Activated naive CD4-positive, alpha-beta T cell (primary cell): Measurements from ENCODE around the gene TBL1XR1.
"Not testable (repeated sequence)": the region's sequence is repeated elsewhere in the genome, so short reads cannot be mapped to it uniquely, and the experiment has no call there.

Source experiments
- DNase-seq, 4 experiments: peaks; one replicate each; lab custom pipeline; 2025; lab: John Stamatoyannopoulos, UW

TBL1XR1 gene

GRCh38 chr3:177208223-177208622 is 10.9 kb upstream of the TBL1XR1 start:
- no peak for DNase-seq

- DNase-seq: no peak
Measured at GRCh38 chr3:177206936-177207335, 9.7 kb upstream of the TBL1XR1 start.

- DNase-seq: no peak
Measured at GRCh38 chr3:177203689-177204395, 6.6 kb upstream of the TBL1XR1 start.

- DNase-seq: not testable (repeated sequence)
Measured at GRCh38 chr3:177203016-177203415, 5.7 kb upstream of the TBL1XR1 start.

GRCh38 chr3:177201700-177202397 is 4.6 kb upstream of the TBL1XR1 start:
- DNase-seq: no peak

- no peak for DNase-seq
Measured at GRCh38 chr3:177199206-177199760, 2.0 kb upstream of the TBL1XR1 start.

- DNase-seq: peak in 1 of 4 experiments; percentile 59
Measured at GRCh38 chr3:177197727-177198460, 612 bp upstream of the TBL1XR1 start.

GRCh38 chr3:177196456-177197040 is 734 bp downstream of the TBL1XR1 start:
- peak in 2 of 4 experiments; percentile 43 to 48 for DNase-seq

- no peak for DNase-seq
Measured at GRCh38 chr3:177196008-177196455, 1.2 kb downstream of the TBL1XR1 start.

GRCh38 chr3:177195242-177195991 is 1.9 kb downstream of the TBL1XR1 start:
- no peak for DNase-seq

- no peak for DNase-seq
Measured at GRCh38 chr3:177194299-177194698, 3.0 kb downstream of the TBL1XR1 start.

GRCh38 chr3:177193688-177194268 is 3.5 kb downstream of the TBL1XR1 start:
- no peak for DNase-seq

GRCh38 chr3:177193275-177193674 is 4.0 kb downstream of the TBL1XR1 start:
- DNase-seq: not testable (repeated sequence)

GRCh38 chr3:177190756-177191681 is 6.3 kb downstream of the TBL1XR1 start:
- no peak for DNase-seq

GRCh38 chr3:177190184-177190583 is 7.1 kb downstream of the TBL1XR1 start:
- DNase-seq: not testable (repeated sequence)

- DNase-seq: not testable (repeated sequence)
Measured at GRCh38 chr3:177188325-177188724, 9.0 kb downstream of the TBL1XR1 start.

GRCh38 chr3:177186306-177186705 is 11.0 kb downstream of the TBL1XR1 start:
- DNase-seq: no peak

- no peak for DNase-seq
Measured at GRCh38 chr3:177185035-177185574, 12.2 kb downstream of the TBL1XR1 start.

- DNase-seq: not testable (repeated sequence)
Measured at GRCh38 chr3:177184602-177185001, 12.7 kb downstream of the TBL1XR1 start.
